ENCODE measurements around the gene HGF. TPM values are rescaled to one million over a fixed set of nuclear protein-coding genes. Genes with fewer than 3 reads are reported as not detected.
"Not testable (repeated sequence)": the region's sequence is repeated elsewhere in the genome, so short reads cannot be mapped to it uniquely, and the experiment has no call there.

HGF gene
- 0.98 and 4.9 TPM in 2 replicates for total RNA-seq (ENCODE audit: low replicate concordance)
- long read RNA-seq, partial matches to known transcripts, result 0 of 2 reads
- long read RNA-seq, other reads (novel, unspliced or antisense), result 1 of 2 reads

- Mint-ChIP-seq H3K27ac (peak within 1 kb of the TSS; percentile 24), H3K9me3 (no peaks in the 10 kb centered on the region), H3K4me3 (peak within 1 kb of the TSS; percentile 68), H3K27me3 (peaks cover 27% of the 10 kb centered on the region), H3K36me3 (no peaks in the 10 kb centered on the region), H3K4me1 (ENCODE audit: unreplicated experiment) (peaks cover 15% of the 10 kb centered on the region)
- DNase-seq (ENCODE audit: extremely low spot score, unreplicated experiment), result no peak
- TF ChIP-seq CTCF (conservative IDR thresholded peaks at IDR 0.05), result no peak
These were observed at the start of gene HGF for GRCh38 chr7:81769891-81770727. TSS of gene HGF (minus strand) at chr7:81770047. CDS start at chr7:81769971, 76 bp downstream.

GRCh38 chr7:81816312-81816711, 46.5 kb upstream of the HGF start:
- TF ChIP-seq CTCF (conservative IDR thresholded peaks at IDR 0.05), result no peak
- Mint-ChIP-seq H3K36me3 (no peaks in the 10 kb centered on the region), H3K27ac (no peak overlapping the region), H3K27me3 (no peaks in the 10 kb centered on the region), H3K9me3 (no peaks in the 10 kb centered on the region), H3K4me3 (no peak overlapping the region), H3K4me1 (ENCODE audit: unreplicated experiment) (peaks cover 5% of the 10 kb centered on the region)
- DNase-seq (ENCODE audit: extremely low spot score, unreplicated experiment), result no peak

- not testable (repeated sequence) for H3K4me3 Mint-ChIP-seq, H3K27me3 Mint-ChIP-seq
These were observed 43.1 kb upstream of the HGF start for GRCh38 chr7:81812866-81813476.

GRCh38 chr7:81811956-81812865, 42.4 kb upstream of the HGF start:
- no peak for DNase-seq (ENCODE audit: extremely low spot score, unreplicated experiment)
- H3K27me3 Mint-ChIP-seq, result no peaks in the 10 kb centered on the region
- no peak for TF ChIP-seq CTCF (conservative IDR thresholded peaks at IDR 0.05)
- no peaks in the 10 kb centered on the region for H3K9me3 Mint-ChIP-seq
- peaks cover 5% of the 10 kb centered on the region for H3K4me1 Mint-ChIP-seq (ENCODE audit: unreplicated experiment)
- H3K36me3 Mint-ChIP-seq, result no peaks in the 10 kb centered on the region
- H3K27ac Mint-ChIP-seq, result no peak overlapping the region
- H3K4me3 Mint-ChIP-seq, result no peak overlapping the region

More at GRCh38 chr7:81812866-81813476, 43.1 kb upstream of the HGF start:
- H3K9me3 Mint-ChIP-seq; H3K27ac Mint-ChIP-seq; DNase-seq (ENCODE audit: extremely low spot score, unreplicated experiment); H3K36me3 Mint-ChIP-seq; H3K4me1 Mint-ChIP-seq (ENCODE audit: unreplicated experiment): not testable (repeated sequence)

GRCh38 chr7:81810476-81811155, 40.8 kb upstream of the HGF start:
- H3K4me1 Mint-ChIP-seq (ENCODE audit: unreplicated experiment), result no peaks in the 10 kb centered on the region
- no peak overlapping the region for H3K4me3 Mint-ChIP-seq
- DNase-seq (ENCODE audit: extremely low spot score, unreplicated experiment), result no peak
- no peak for TF ChIP-seq CTCF (conservative IDR thresholded peaks at IDR 0.05)
- no peaks in the 10 kb centered on the region for H3K27me3 Mint-ChIP-seq
- no peaks in the 10 kb centered on the region for H3K36me3 Mint-ChIP-seq
- no peaks in the 10 kb centered on the region for H3K9me3 Mint-ChIP-seq
- no peak overlapping the region for H3K27ac Mint-ChIP-seq

GRCh38 chr7:81808310-81808709, 38.5 kb upstream of the HGF start:
- not testable (repeated sequence) for H3K27me3 Mint-ChIP-seq; H3K4me1 Mint-ChIP-seq (ENCODE audit: unreplicated experiment); H3K4me3 Mint-ChIP-seq; H3K36me3 Mint-ChIP-seq; H3K9me3 Mint-ChIP-seq; H3K27ac Mint-ChIP-seq; DNase-seq (ENCODE audit: extremely low spot score, unreplicated experiment)

Measured in type B pancreatic cell (in vitro differentiated cells).